ENCODE results near the gene NR6A1.

DNA sequence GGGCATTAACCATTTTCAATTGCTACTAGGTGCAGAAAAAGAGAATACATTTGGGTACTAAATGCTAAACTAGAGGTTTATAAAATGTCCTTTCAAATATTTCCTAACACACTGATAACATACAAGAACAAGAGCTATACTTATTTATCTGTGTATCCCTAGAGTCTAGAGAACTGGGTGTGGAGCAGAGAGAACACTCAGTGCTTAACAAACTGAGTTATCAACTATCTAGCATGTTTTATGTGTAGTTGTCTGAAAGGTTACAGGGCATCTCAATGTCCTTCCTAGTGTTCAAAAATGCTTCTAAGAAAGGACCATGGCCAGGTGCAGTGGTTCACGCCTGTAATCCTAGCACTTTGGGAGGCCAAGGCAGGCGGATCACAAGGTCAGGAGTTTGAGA lies 40.3 kb downstream of the NR6A1 start:
- TF ChIP-seq TP53 (CRISPR knock-in tag; IDR thresholded peaks at IDR 0.05) (no peak), RFX5 (IDR thresholded peaks at IDR 0.05) (no peak), NFE2L2 (conservative IDR thresholded peaks at IDR 0.05; ENCODE audit: low read length) (no peak), CHD4 (IDR thresholded peaks at IDR 0.05; ENCODE audit: borderline replicate concordance) (no peak), RARB (CRISPR knock-in tag; IDR thresholded peaks at IDR 0.05) (no peak), MAFK (IDR thresholded peaks at IDR 0.05; ENCODE audit: partially characterized antibody) (no peak), POLR2A (IDR thresholded peaks at IDR 0.05; ENCODE audit: low read length) (no peak), SMC3 (IDR thresholded peaks at IDR 0.05) (no peak), RAD21 (conservative IDR thresholded peaks at IDR 0.05 in 1 of 2, IDR thresholded peaks at IDR 0.05 in 1 of 2) (no peak)
- TF ChIP-seq, protein P1, sequence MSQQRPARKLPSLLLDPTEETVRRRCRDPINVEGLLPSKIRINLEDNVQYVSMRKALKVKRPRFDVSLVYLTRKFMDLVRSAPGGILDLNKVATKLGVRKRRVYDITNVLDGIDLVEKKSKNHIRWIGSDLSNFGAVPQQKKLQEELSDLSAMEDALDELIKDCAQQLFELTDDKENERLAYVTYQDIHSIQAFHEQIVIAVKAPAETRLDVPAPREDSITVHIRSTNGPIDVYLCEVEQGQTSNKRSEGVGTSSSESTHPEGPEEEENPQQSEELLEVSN (IDR thresholded peaks at IDR 0.05; ENCODE audit: borderline replicate concordance, low read depth), result no peak
- TF ChIP-seq, protein P2, sequence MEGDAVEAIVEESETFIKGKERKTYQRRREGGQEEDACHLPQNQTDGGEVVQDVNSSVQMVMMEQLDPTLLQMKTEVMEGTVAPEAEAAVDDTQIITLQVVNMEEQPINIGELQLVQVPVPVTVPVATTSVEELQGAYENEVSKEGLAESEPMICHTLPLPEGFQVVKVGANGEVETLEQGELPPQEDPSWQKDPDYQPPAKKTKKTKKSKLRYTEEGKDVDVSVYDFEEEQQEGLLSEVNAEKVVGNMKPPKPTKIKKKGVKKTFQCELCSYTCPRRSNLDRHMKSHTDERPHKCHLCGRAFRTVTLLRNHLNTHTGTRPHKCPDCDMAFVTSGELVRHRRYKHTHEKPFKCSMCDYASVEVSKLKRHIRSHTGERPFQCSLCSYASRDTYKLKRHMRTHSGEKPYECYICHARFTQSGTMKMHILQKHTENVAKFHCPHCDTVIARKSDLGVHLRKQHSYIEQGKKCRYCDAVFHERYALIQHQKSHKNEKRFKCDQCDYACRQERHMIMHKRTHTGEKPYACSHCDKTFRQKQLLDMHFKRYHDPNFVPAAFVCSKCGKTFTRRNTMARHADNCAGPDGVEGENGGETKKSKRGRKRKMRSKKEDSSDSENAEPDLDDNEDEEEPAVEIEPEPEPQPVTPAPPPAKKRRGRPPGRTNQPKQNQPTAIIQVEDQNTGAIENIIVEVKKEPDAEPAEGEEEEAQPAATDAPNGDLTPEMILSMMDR (IDR thresholded peaks at IDR 0.05), result no peak

All from A549 (cell line).